GM12892 (cell line): ENCODE results near the gene DLK1.

Source experiments
- POLR2A ChIP-seq: IDR thresholded peaks from 2 replicates; pipeline ENCODE4 v1.6.1; 2011; ENCODE audit warnings: low read depth, low read length, control low read depth
- POLR2AphosphoS5 ChIP-seq: IDR thresholded peaks from 2 replicates; pipeline ENCODE4 v1.6.1; 2011; ENCODE audit warnings: low read depth, low read length, control low read depth
- TAF1 ChIP-seq: IDR thresholded peaks from 2 replicates; pipeline ENCODE4 v1.6.1; 2011; ENCODE audit warnings: low read depth, mild to moderate bottlenecking, control low read depth, low read length, borderline replicate concordance

DNA sequence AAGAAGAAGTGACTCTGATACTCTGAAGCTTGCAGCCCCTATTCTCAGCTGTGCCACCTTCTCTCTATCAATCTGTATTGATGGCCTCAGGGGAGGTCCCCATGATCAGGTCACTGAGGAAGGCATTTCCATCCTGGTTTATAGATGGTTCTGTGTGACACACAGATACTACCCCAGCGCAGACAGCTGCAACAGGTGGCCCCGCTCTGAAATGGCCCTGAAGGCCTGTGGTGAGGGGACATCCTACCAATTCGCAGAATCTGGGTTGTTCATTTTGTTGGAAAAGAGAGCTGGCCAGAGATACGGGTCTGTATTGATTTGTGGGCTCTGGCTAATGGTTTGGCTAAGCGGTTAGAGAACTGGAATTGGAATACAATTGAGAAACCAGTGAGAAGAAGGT is 21.7 kb downstream of the DLK1 start:
- TF ChIP-seq POLR2AphosphoS5, result no peak
- TF ChIP-seq POLR2A, result no peak
- TF ChIP-seq TAF1, result no peak
